ENCODE measurements around the gene TBC1D4. TPM values are rescaled to one million over a fixed set of nuclear protein-coding genes. Genes with fewer than 3 reads are reported as not detected.

The TBC1D4 gene
- total and polyA plus RNA-seq, 2 donors (not counting 1 experiment from before 2014, with no cell fraction given) = 10.3 to 15.4 TPM

- peaks cover 1% of the 10 kb centered on the region for H3K79me2 ChIP-seq (ENCODE audit: control insufficient read depth, insufficient read depth, low read length)
- H4K20me1 ChIP-seq (ENCODE audit: control insufficient read depth, extremely low read depth, insufficient read depth, low read length) = no peaks in the 10 kb centered on the region
- no peak for TF ChIP-seq EZH2 (IDR thresholded peaks at IDR 0.05; ENCODE audit: low read length, missing control alignments)
- TF ChIP-seq, protein P1, sequence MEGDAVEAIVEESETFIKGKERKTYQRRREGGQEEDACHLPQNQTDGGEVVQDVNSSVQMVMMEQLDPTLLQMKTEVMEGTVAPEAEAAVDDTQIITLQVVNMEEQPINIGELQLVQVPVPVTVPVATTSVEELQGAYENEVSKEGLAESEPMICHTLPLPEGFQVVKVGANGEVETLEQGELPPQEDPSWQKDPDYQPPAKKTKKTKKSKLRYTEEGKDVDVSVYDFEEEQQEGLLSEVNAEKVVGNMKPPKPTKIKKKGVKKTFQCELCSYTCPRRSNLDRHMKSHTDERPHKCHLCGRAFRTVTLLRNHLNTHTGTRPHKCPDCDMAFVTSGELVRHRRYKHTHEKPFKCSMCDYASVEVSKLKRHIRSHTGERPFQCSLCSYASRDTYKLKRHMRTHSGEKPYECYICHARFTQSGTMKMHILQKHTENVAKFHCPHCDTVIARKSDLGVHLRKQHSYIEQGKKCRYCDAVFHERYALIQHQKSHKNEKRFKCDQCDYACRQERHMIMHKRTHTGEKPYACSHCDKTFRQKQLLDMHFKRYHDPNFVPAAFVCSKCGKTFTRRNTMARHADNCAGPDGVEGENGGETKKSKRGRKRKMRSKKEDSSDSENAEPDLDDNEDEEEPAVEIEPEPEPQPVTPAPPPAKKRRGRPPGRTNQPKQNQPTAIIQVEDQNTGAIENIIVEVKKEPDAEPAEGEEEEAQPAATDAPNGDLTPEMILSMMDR (conservative IDR thresholded peaks at IDR 0.05 in 1 of 2, IDR thresholded peaks at IDR 0.05 in 1 of 2; ENCODE audit: low read depth in 1 of 2, low read length in 2 of 2) = no peak
- no peaks in the 10 kb centered on the region for H3K9me3 ChIP-seq (ENCODE audit: control insufficient read depth, insufficient read depth, low read depth, low read length)
- peak overlapping the region; percentile 63 for H3K27ac ChIP-seq (ENCODE audit: insufficient read depth, low read length)
- no peak for DNase-seq (ENCODE audit: low read depth in 2 of 2)
- H3K27me3 ChIP-seq (ENCODE audit: control insufficient read depth, insufficient read depth, low read length) = no peaks in the 10 kb centered on the region
- H3K9ac ChIP-seq (ENCODE audit: insufficient read depth, low read length) = no peak overlapping the region
- peak overlapping the region; percentile 10 for H2AFZ ChIP-seq (ENCODE audit: low read length)
- peaks cover 2% of the 10 kb centered on the region for H3K4me1 ChIP-seq (ENCODE audit: control insufficient read depth, extremely low read depth, insufficient read depth, low read length)
- H3K4me2 ChIP-seq (ENCODE audit: extremely low read depth, insufficient read depth, low read length) = peak overlapping the region; percentile 83
- peak overlapping the region in 3 of 4 experiments; percentile 17 to 33 (median 25) for H3K4me3 ChIP-seq (replicated peaks in 1 of 4; ENCODE audit: control extremely low read depth in 1 of 4, insufficient read depth in 1 of 4, low read depth in 3 of 4, low read length in 4 of 4)
- no peaks in the 10 kb centered on the region for H3K36me3 ChIP-seq (ENCODE audit: control insufficient read depth, insufficient read depth, low read length)
Measured at GRCh38 chr13:75366380-75367280, 115.3 kb downstream of the TBC1D4 start.

DNA sequence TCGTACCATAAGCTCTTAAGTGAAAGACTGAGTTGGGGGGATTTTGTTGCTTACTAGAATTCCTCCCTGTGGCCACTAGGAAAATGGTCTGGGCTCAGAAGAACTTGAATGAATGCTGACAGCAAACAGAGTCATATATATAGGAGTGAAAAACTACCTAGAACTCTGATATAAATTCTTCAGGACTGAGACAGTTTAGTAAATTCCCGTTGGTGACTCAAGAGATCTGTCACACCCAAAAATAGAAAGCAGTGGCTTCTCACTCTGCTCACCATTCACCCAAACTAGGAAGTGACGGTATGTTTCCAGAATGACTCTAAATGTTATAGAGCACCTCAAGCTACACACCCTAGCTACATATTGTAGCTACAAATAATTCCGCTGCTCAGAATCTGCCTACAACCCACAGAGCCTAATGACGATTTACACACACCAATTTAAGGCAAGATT lies 116.2 kb downstream of the TBC1D4 start:
- H4K20me1 ChIP-seq (ENCODE audit: control insufficient read depth, extremely low read depth, insufficient read depth, low read length) = no peaks in the 10 kb centered on the region
- no peaks in the 10 kb centered on the region for H3K36me3 ChIP-seq (ENCODE audit: control insufficient read depth, insufficient read depth, low read length)
- no peak overlapping the region for H3K9ac ChIP-seq (ENCODE audit: insufficient read depth, low read length)
- no peaks in the 10 kb centered on the region for H3K9me3 ChIP-seq (ENCODE audit: control insufficient read depth, insufficient read depth, low read depth, low read length)
- H2AFZ ChIP-seq (ENCODE audit: low read length) = peak overlapping the region; percentile 34
- H3K4me3 ChIP-seq (replicated peaks in 1 of 4; ENCODE audit: control extremely low read depth in 1 of 4, insufficient read depth in 1 of 4, low read depth in 3 of 4, low read length in 4 of 4) = peak overlapping the region in 3 of 4 experiments; percentile 17 to 33 (median 25)
- no peaks in the 10 kb centered on the region for H3K27me3 ChIP-seq (ENCODE audit: control insufficient read depth, insufficient read depth, low read length)
- H3K27ac ChIP-seq (ENCODE audit: insufficient read depth, low read length) = peak overlapping the region; percentile 63
- H3K4me1 ChIP-seq (ENCODE audit: control insufficient read depth, extremely low read depth, insufficient read depth, low read length) = peaks cover 2% of the 10 kb centered on the region
- no peak for TF ChIP-seq EZH2 (IDR thresholded peaks at IDR 0.05; ENCODE audit: low read length, missing control alignments)
- TF ChIP-seq, protein P1 (conservative IDR thresholded peaks at IDR 0.05 in 1 of 2, IDR thresholded peaks at IDR 0.05 in 1 of 2; ENCODE audit: low read depth in 1 of 2, low read length in 2 of 2) = peak in 1 of 2 donors; percentile 18
- peak overlapping the region; percentile 83 for H3K4me2 ChIP-seq (ENCODE audit: extremely low read depth, insufficient read depth, low read length)
- H3K79me2 ChIP-seq (ENCODE audit: control insufficient read depth, insufficient read depth, low read length) = peaks cover 1% of the 10 kb centered on the region
- DNase-seq (ENCODE audit: low read depth in 2 of 2) = peak; percentile 52 to 96

- no peak overlapping the region for H3K4me2 ChIP-seq (ENCODE audit: extremely low read depth, insufficient read depth, low read length)
Measured at GRCh38 chr13:75364131-75364713, 117.7 kb downstream of the TBC1D4 start.

More at GRCh38 chr13:75364131-75364713, 117.7 kb downstream of the TBC1D4 start:
- Histone ChIP-seq H2AFZ (ENCODE audit: low read length) (no peak overlapping the region), H4K20me1 (ENCODE audit: control insufficient read depth, extremely low read depth, insufficient read depth, low read length) (no peaks in the 10 kb centered on the region), H3K27ac (ENCODE audit: insufficient read depth, low read length) (no peak overlapping the region), H3K4me1 (ENCODE audit: control insufficient read depth, extremely low read depth, insufficient read depth, low read length) (no peaks in the 10 kb centered on the region), H3K36me3 (ENCODE audit: control insufficient read depth, insufficient read depth, low read length) (no peaks in the 10 kb centered on the region), H3K27me3 (ENCODE audit: control insufficient read depth, insufficient read depth, low read length) (no peaks in the 10 kb centered on the region), H3K9me3 (ENCODE audit: control insufficient read depth, insufficient read depth, low read depth, low read length) (no peaks in the 10 kb centered on the region), H3K79me2 (ENCODE audit: control insufficient read depth, insufficient read depth, low read length) (peaks cover 1% of the 10 kb centered on the region), H3K9ac (ENCODE audit: insufficient read depth, low read length) (no peak overlapping the region), H3K4me3 (replicated peaks in 1 of 4; ENCODE audit: control extremely low read depth in 1 of 4, insufficient read depth in 1 of 4, low read depth in 3 of 4, low read length in 4 of 4) (no peak overlapping the region)
- no peak for DNase-seq (ENCODE audit: low read depth in 2 of 2)
- TF ChIP-seq, protein P1 (conservative IDR thresholded peaks at IDR 0.05 in 1 of 2, IDR thresholded peaks at IDR 0.05 in 1 of 2; ENCODE audit: low read depth in 1 of 2, low read length in 2 of 2) = peak in 1 of 2 donors; percentile 7
- no peak for TF ChIP-seq EZH2 (IDR thresholded peaks at IDR 0.05; ENCODE audit: low read length, missing control alignments)

Data from fibroblast of lung (primary cell).